Activated naive CD4-positive, alpha-beta T cell treated with anti-CD3 and anti-CD28 coated beads, Interleukin-2, amount 50 U/mL, for 24 hours (primary cell): Measurements from ENCODE around the gene CXCL8.

ENCODE experiments used
- H3K27ac Mint-ChIP-seq: one replicate; pipeline ENCODE4 v1.8.0; 2021; ENCODE audit warnings: mild to moderate bottlenecking, mixed read lengths
- H3K27me3 Mint-ChIP-seq: one replicate; pipeline ENCODE4 v1.8.0; 2021; ENCODE audit warnings: mixed read lengths
- H3K36me3 Mint-ChIP-seq: one replicate; pipeline ENCODE4 v1.8.0; 2021; ENCODE audit warnings: mixed read lengths
- H3K4me1 Mint-ChIP-seq: one replicate; pipeline ENCODE4 v1.8.0; 2021; ENCODE audit warnings: mixed read lengths
- H3K4me3 Mint-ChIP-seq: one replicate; pipeline ENCODE4 v1.8.0; 2021; ENCODE audit warnings: mild to moderate bottlenecking, mixed read lengths
- H3K9me3 Mint-ChIP-seq: one replicate; pipeline ENCODE4 v1.8.0; 2021; ENCODE audit warnings: mixed read lengths

CXCL8 gene

DNA sequence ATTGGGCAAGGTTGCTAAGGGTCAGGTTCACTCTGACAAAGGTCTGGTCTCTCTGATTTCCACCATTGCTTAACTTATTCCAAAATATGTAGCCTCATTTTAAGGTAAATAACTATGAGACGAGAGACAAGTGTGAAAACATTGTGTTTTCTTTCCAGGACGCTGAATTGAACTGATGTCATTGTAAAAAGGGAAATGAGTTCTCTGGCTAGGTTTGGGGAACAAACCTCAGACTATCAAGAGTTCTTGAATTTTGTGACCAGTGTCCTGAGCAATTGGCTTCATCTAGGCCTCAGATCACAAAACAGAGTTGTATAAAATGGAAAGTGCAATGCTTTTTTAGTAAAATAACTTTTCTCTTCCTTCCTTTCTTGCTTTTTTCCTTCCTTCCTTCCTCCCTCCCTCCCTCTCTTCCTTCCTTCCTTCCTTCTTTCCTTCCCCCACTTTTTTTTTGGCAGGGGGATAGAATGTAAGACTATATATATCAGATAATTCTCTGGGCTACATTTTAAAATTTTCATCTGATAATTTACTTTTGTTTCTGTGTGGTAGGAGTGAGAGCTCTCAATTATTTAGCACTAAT, 30.8 kb upstream of the CXCL8 start:
- no peaks in the 10 kb centered on the region for H3K4me1 Mint-ChIP-seq
- H3K27me3 Mint-ChIP-seq, result peaks cover 2% of the 10 kb centered on the region
- H3K27ac Mint-ChIP-seq, result no peak overlapping the region
- no peaks in the 10 kb centered on the region for H3K9me3 Mint-ChIP-seq
- H3K4me3 Mint-ChIP-seq, result no peak overlapping the region
- H3K36me3 Mint-ChIP-seq, result no peaks in the 10 kb centered on the region

GRCh38 chr4:73710094-73710493, 30.3 kb upstream of the CXCL8 start:
- no peaks in the 10 kb centered on the region for H3K9me3 Mint-ChIP-seq
- no peaks in the 10 kb centered on the region for H3K36me3 Mint-ChIP-seq

DNA sequence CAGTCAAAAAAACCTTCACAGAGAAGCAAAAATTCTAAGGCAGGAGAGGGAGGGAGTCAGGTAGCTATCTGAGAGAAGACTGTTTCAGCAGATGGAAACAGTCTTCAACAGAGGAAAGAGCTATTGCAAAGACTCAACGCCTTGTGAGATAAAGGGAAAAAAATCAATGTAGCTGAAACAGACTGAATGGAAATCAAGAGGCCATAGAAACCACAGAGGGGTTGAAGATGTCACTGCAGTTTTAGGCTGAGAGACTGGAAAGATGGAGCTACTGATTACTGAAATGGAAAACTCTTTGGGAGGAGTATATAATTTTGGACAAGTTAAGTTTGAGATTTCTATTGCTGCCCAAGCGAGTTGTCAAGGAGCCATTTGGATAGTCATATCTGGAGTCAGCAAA, 28.4 kb upstream of the CXCL8 start:
- H3K4me3 Mint-ChIP-seq, result no peak overlapping the region
- no peaks in the 10 kb centered on the region for H3K36me3 Mint-ChIP-seq
- no peak overlapping the region for H3K27ac Mint-ChIP-seq
- no peaks in the 10 kb centered on the region for H3K9me3 Mint-ChIP-seq
- no peaks in the 10 kb centered on the region for H3K4me1 Mint-ChIP-seq
- H3K27me3 Mint-ChIP-seq, result peaks cover 2% of the 10 kb centered on the region

More at GRCh38 chr4:73710094-73710493, 30.3 kb upstream of the CXCL8 start:
- H3K27ac Mint-ChIP-seq, result no peak overlapping the region
- H3K4me3 Mint-ChIP-seq, result no peak overlapping the region
- no peaks in the 10 kb centered on the region for H3K4me1 Mint-ChIP-seq
- H3K27me3 Mint-ChIP-seq, result peaks cover 2% of the 10 kb centered on the region

DNA sequence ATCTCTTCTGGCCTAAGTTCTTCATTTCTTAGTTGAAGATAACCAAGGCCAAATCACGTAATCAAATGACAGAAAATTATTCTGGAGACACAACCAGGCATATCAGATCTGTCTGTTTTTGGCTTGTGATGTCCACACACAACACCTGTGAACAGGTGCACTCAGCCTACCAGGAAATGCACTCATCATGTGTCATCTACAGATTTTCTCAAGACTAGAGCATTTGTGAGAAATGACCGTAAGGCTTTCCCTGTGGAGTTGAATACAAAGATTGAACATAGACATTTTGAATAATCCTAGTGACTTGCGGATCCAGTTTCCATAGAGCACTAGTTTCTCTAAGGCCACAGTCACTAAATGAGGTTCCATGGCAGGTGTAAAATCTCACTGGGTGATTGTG, 26.7 kb upstream of the CXCL8 start:
- Mint-ChIP-seq H3K4me1 (no peaks in the 10 kb centered on the region), H3K27me3 (peaks cover 2% of the 10 kb centered on the region), H3K27ac (no peak overlapping the region), H3K36me3 (no peaks in the 10 kb centered on the region), H3K9me3 (no peaks in the 10 kb centered on the region), H3K4me3 (no peak overlapping the region)

DNA sequence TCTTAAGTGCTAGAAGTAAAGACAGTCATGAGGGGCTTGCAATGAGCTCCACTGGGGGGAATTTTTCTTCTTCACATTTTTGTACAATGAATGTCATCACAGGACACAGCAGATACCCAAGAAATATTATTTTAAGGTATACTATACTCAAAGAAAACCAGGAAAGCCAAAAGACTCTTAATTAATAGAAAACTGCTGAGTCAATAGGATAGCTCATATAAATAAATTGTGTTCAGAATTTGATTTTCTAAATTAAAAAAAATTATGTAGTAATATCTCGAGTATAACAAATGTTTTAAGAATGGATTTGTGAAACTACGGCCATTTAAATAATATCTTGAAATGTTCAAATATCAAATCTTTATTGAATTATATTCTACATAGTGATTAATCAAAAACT, 25.7 kb upstream of the CXCL8 start:
- H3K36me3 Mint-ChIP-seq, result no peaks in the 10 kb centered on the region

DNA sequence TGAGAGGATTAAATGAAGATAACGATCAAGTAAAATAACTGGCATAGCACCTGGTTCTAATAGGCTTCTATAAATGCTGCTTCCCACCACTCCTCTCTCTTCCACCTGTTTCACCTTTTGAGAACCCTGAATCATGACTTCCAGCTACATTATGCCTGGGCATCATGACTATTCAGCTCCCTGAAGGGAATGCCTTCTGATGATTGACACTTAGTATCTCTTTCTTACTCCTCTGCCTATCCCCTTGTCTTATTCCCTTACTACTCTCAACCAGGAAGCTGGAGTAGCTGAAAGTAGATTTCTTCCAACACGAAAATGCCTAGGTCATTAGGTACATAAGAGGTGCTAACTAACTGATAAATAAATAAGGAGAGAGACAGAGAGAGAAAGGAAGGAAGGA, 24.7 kb upstream of the CXCL8 start:
- Mint-ChIP-seq H3K4me3 (no peak overlapping the region), H3K4me1 (no peaks in the 10 kb centered on the region), H3K27ac (no peak overlapping the region), H3K9me3 (no peaks in the 10 kb centered on the region), H3K27me3 (peaks cover 2% of the 10 kb centered on the region), H3K36me3 (no peaks in the 10 kb centered on the region)

More for the DNA sequence above, 25.7 kb upstream of the CXCL8 start:
- Mint-ChIP-seq H3K27ac (no peak overlapping the region), H3K4me1 (no peaks in the 10 kb centered on the region), H3K4me3 (no peak overlapping the region), H3K9me3 (no peaks in the 10 kb centered on the region), H3K27me3 (peaks cover 2% of the 10 kb centered on the region)

DNA sequence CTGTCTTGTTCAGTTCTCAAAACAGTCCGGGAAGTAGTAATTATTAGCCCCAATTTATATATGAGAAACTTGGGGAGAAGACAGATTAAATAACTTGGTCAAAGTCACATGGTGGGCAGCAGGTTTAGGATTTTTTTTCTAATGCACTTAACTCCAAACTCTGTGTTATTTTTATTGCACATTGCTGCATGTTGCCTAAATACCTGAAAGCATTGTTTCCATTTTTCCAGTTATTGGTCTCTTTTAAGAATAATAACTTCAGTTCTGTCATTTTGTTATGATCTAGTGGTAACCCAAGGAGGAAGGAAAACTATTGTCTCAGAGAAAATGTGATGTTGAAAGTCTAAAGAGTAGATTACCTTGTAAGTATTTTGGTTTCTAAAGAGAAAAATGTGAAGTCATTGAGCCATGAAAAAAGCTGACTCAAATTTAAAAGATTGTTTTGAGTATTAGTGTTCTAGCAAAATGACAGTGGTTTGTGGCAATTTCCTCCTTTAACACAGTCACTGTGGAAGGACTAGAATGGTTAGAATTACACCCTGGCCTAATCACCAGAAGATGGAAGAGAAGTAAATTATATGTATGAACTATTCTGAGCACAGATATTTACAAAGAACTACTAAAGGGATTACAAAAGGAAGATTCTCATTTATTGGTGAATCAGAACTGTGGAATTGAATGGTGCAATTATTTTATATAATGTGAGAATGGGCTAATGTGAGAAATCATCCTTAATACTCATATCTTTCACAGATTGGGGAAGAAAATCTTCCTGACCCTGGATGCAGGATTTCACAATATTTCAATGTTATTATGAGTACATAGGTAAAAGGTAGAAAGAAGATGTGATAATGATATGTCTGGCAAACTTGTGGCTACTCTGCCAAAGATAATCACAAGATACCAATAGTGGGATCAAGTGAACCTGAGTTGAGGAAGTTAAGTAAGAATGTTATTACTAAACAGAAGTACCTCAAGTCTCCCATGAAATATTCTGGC, 21.7 kb upstream of the CXCL8 start:
- Mint-ChIP-seq H3K36me3 (no peaks in the 10 kb centered on the region), H3K27ac (no peak overlapping the region), H3K27me3 (peaks cover 2% of the 10 kb centered on the region), H3K9me3 (no peaks in the 10 kb centered on the region), H3K4me3 (no peak overlapping the region), H3K4me1 (no peaks in the 10 kb centered on the region)

- Mint-ChIP-seq H3K4me1 (no peaks in the 10 kb centered on the region), H3K27ac (no peak overlapping the region), H3K36me3 (no peaks in the 10 kb centered on the region), H3K9me3 (no peaks in the 10 kb centered on the region), H3K27me3 (no peaks in the 10 kb centered on the region), H3K4me3 (no peak overlapping the region)
These were observed 18.9 kb upstream of the CXCL8 start for GRCh38 chr4:73721435-73721834.

- Mint-ChIP-seq H3K4me3 (no peak overlapping the region), H3K36me3 (no peaks in the 10 kb centered on the region), H3K4me1 (no peaks in the 10 kb centered on the region), H3K9me3 (no peaks in the 10 kb centered on the region), H3K27me3 (no peaks in the 10 kb centered on the region), H3K27ac (no peak overlapping the region)
These were observed 18.5 kb upstream of the CXCL8 start for GRCh38 chr4:73721909-73722308.

GRCh38 chr4:73723023-73723422, 17.3 kb upstream of the CXCL8 start:
- no peak overlapping the region for H3K27ac Mint-ChIP-seq
- no peak overlapping the region for H3K4me3 Mint-ChIP-seq
- no peaks in the 10 kb centered on the region for H3K36me3 Mint-ChIP-seq
- H3K27me3 Mint-ChIP-seq, result no peaks in the 10 kb centered on the region
- H3K4me1 Mint-ChIP-seq, result no peaks in the 10 kb centered on the region
- H3K9me3 Mint-ChIP-seq, result no peaks in the 10 kb centered on the region

- H3K27me3 Mint-ChIP-seq, result no peaks in the 10 kb centered on the region
- H3K27ac Mint-ChIP-seq, result no peak overlapping the region
- no peaks in the 10 kb centered on the region for H3K4me1 Mint-ChIP-seq
- H3K36me3 Mint-ChIP-seq, result no peaks in the 10 kb centered on the region
- H3K4me3 Mint-ChIP-seq, result no peak overlapping the region
- no peaks in the 10 kb centered on the region for H3K9me3 Mint-ChIP-seq
These were observed 16.4 kb upstream of the CXCL8 start for GRCh38 chr4:73723928-73724327.

- Mint-ChIP-seq H3K27me3 (no peaks in the 10 kb centered on the region), H3K27ac (no peak overlapping the region), H3K4me3 (no peak overlapping the region), H3K36me3 (no peaks in the 10 kb centered on the region), H3K9me3 (no peaks in the 10 kb centered on the region), H3K4me1 (no peaks in the 10 kb centered on the region)
These were observed 14.9 kb upstream of the CXCL8 start for GRCh38 chr4:73725510-73725909.

DNA sequence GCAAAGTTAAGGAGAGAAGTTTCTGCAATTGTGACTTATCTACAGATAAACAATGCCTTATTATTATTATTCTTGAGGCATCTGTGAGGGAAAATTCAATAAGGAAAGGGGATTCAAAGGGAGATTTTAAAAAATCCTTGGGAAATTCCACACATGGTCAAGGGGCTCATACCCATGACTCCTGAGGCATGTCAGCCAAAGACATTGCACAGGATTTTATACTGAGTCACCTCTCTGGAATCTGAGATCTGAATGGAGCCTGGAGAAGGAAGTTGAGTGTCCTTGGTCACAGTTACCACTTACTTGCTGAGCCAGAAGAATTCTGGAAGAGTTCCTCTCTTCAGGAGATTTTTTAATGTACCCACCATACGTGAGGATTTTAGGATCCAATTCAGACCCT, 14.4 kb upstream of the CXCL8 start:
- Mint-ChIP-seq H3K27me3 (no peaks in the 10 kb centered on the region), H3K36me3 (no peaks in the 10 kb centered on the region), H3K4me1 (no peaks in the 10 kb centered on the region), H3K4me3 (no peak overlapping the region), H3K9me3 (no peaks in the 10 kb centered on the region), H3K27ac (no peak overlapping the region)

DNA sequence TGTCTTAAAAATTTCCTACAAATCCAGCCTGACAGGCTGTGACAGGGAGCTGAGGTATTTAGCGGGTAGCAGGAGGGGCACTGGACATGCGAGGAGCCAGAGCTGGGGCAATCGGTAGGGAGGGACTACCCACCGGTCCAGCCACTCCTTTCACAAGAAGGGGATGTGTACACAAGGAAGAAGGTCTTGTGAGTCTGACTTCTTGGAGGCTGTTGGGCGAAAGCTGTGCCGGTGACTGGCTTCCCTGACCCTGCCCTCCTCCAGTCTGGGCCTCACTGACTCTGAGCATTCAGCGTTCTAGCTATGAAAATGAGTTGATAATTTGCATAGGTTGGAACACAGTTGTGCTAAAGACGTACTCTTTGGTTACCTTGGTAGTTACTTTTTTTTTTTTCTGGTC, 12.7 kb upstream of the CXCL8 start:
- Mint-ChIP-seq H3K4me3 (no peak overlapping the region), H3K27me3 (no peaks in the 10 kb centered on the region), H3K9me3 (no peaks in the 10 kb centered on the region), H3K4me1 (no peaks in the 10 kb centered on the region), H3K27ac (no peak overlapping the region), H3K36me3 (no peaks in the 10 kb centered on the region)

DNA sequence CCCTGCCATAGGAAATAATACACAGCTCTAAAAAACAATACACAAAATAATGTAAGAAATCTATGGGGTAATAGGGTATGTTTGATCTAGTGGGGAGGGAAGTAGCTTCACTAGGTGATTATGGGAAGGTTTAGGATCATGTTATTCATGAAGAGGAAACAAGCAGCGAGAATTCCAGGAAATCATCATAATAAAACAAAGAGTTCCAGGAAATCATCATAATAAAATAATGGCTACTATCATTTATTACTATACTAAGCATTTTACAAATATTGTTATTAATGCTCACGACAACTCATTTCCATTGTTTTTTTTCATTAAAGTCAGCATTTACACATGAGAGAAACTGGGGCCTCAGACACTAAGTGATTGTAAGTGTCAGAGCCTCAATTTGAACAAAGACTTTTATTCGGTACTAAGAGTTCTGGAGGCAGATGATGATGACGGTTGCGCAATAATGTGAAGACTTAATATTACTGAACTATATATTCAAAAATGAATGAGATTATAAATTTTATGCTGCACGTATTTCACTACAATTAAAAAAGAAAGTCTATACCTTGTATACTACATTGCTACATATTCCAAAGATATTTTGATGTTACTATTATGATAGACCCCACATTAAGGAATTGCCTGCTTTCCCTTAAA, 12.2 kb upstream of the CXCL8 start:
- Mint-ChIP-seq H3K27me3 (no peaks in the 10 kb centered on the region), H3K36me3 (no peaks in the 10 kb centered on the region)

More for the DNA sequence above, 12.2 kb upstream of the CXCL8 start:
- Mint-ChIP-seq H3K4me1 (no peaks in the 10 kb centered on the region), H3K4me3 (no peak overlapping the region), H3K9me3 (no peaks in the 10 kb centered on the region), H3K27ac (no peak overlapping the region)
